Upper lobe of right lung (tissue), 1 donor: ENCODE measurements around the gene HYAL3. TPM values are rescaled to one million over a fixed set of nuclear protein-coding genes. Genes with fewer than 3 reads are reported as not detected.

Experiments used
- ATAC-seq: fragments of 200-7000 bp; cut with Tn5 transposase; one replicate; pipeline ENCODE4 v1.9.1; 2020; ENCODE audit warnings: mild to moderate bottlenecking, moderate library complexity
- DNase-seq: peaks from one replicate; pipeline ENCODE4 v3.0.0-alpha.2; 2020
- H3K27ac ChIP-seq: fragments of 200-600 bp; one replicate; pipeline ENCODE4 v1.8.0; 2022
- H3K27me3 ChIP-seq: fragments of 200-600 bp; one replicate; pipeline ENCODE4 v1.8.0; 2022; ENCODE audit warnings: mild to moderate bottlenecking
- H3K36me3 ChIP-seq: fragments of 200-600 bp; one replicate; pipeline ENCODE4 v1.8.0; 2022
- H3K4me1 ChIP-seq: fragments of 200-600 bp; one replicate; pipeline ENCODE4 v1.8.0; 2022
- H3K4me3 ChIP-seq: fragments of 200-600 bp; one replicate; pipeline ENCODE4 v1.8.0; 2022; ENCODE audit warnings: mild to moderate bottlenecking
- H3K9me3 ChIP-seq: fragments of 200-600 bp; one replicate; pipeline ENCODE4 v1.8.0; 2022
- intact Hi-C: fragments of 100-400 bp; cut with DNase I; formaldehyde crosslinking; loops from one replicate; pipeline ENCODE4 v1.11.0; 2022
- long read RNA-seq: library from polyadenylated mRNA; unstranded; transcript quantifications from one replicate; pipeline ENCODE4 v2.0.0, GENCODE V29; 2021
- total RNA-seq: library from RNA; stranded (reverse); fragmentation: NEBNext Ultra II Directional; extraction: Animal tissue kit (Norgen Biotek cat#: 25700); gene quantifications from one replicate; pipeline ENCODE4 v1.2.1, GENCODE V29; 2021
- TF ChIP-seq, protein P1 (sequence below): fragments of 200-600 bp; IDR thresholded peaks from one replicate; pipeline ENCODE4 v1.8.0; 2022; ENCODE audit warnings: antibody characterized with exemption
- donor health status: DM: no; HTN: yes; CAD: no; lungs with severe emphysema.

HYAL3 gene, protein sequence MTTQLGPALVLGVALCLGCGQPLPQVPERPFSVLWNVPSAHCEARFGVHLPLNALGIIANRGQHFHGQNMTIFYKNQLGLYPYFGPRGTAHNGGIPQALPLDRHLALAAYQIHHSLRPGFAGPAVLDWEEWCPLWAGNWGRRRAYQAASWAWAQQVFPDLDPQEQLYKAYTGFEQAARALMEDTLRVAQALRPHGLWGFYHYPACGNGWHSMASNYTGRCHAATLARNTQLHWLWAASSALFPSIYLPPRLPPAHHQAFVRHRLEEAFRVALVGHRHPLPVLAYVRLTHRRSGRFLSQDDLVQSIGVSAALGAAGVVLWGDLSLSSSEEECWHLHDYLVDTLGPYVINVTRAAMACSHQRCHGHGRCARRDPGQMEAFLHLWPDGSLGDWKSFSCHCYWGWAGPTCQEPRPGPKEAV
- 2.8 TPM for total RNA-seq
- long read RNA-seq, partial matches to known transcripts: 1 of 2 reads
- long read RNA-seq, other reads (novel, unspliced or antisense): 0 of 2 reads

DNA sequence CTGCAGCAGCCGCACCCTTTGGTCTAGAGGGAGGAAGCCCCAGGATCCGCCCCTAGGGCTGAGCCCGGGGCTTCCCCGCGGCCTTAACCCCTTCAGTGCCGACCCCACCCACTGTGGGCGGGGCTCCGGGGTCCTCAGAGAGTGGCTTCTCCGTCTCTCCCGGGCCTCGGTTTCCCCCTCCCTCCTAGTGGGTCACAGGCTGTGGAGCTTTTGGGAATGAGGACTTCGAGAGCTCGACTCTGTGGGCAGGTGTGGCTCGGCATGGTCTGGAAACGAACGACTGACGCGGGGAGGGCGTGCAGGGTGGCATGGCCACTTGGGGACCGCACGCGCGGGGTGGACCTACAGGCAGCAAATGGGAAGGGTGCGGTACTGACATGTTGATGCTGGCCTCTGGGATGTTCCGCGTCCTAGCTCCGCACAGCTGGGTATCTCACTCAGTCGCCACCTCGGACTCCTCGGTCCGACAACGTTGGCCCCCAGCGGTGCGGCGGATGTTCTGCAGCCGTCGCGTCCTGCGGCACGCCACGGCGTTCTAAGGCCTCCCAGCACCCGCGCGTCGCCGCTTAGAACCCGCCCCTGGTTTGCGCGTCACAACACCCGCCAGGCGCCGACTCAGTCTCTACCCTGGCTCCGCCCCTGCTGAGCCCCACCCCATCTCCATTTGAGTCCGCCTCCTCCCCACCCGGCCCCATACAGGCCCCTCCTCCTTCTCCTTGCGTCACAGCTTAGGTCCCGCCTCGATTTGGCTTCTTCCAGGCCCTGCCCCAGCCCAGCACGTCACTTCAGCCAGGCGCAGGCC, at the start of gene HYAL3, which contains the start of gene NAA80:
Gene HYAL3 (minus strand): TSS at position 570 of the 802 bp plus-strand sequence. CDS start 3,803 bp downstream, outside the sequence.
Gene NAA80 (minus strand): TSS at position 570 of the 802 bp plus-strand sequence. CDS start 1,942 bp downstream, outside the sequence.
- H3K27ac ChIP-seq: peak within 1 kb of the TSS; percentile 87
- H3K36me3 ChIP-seq: no peaks in the 10 kb centered on the region
- DNase-seq (peak; percentile 99), ATAC-seq (peak; percentile 89)
- H3K9me3 ChIP-seq: no peaks in the 10 kb centered on the region
- peaks cover 33% of the 10 kb centered on the region for H3K4me1 ChIP-seq
- TF ChIP-seq, protein P1, sequence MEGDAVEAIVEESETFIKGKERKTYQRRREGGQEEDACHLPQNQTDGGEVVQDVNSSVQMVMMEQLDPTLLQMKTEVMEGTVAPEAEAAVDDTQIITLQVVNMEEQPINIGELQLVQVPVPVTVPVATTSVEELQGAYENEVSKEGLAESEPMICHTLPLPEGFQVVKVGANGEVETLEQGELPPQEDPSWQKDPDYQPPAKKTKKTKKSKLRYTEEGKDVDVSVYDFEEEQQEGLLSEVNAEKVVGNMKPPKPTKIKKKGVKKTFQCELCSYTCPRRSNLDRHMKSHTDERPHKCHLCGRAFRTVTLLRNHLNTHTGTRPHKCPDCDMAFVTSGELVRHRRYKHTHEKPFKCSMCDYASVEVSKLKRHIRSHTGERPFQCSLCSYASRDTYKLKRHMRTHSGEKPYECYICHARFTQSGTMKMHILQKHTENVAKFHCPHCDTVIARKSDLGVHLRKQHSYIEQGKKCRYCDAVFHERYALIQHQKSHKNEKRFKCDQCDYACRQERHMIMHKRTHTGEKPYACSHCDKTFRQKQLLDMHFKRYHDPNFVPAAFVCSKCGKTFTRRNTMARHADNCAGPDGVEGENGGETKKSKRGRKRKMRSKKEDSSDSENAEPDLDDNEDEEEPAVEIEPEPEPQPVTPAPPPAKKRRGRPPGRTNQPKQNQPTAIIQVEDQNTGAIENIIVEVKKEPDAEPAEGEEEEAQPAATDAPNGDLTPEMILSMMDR: peak; percentile 47
- H3K27me3 ChIP-seq: no peaks in the 10 kb centered on the region
- intact Hi-C loops: no loop called here
- H3K4me3 ChIP-seq: peak within 1 kb of the TSS; percentile 65

DNA sequence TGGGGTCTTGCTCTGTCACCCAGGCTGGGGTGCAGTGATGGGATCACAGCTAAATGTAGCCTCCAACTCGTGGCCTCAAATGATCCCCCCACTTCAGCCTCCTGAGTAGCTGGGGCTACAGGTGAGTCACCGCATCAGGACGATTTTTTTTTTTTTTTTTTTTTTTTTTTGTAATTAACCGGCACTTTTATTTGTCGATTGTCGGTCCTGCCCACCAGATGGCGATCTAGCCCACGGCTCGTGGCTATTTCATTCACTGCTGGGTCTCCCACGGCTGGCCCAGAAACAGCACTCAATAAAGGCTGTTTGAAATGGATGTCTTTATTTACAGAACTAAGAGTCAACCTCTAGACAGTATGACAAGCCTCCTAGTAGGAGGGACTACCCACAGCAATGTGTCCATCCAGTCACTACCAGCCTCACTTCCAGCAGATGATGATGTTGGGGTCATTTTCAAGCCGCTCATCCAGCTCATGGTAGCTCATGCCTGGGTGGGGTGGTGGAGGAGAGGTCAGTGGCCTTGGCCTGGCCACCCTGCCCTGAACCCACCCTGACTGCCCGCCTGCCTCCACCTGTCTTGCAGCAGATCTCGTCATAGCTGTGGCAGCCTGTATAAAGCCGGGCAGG, 48.1 kb upstream of the HYAL3 start:
- TF ChIP-seq, protein P1: peak; percentile 60
- H3K27ac ChIP-seq: no peak overlapping the region
- DNase-seq (peak; percentile 85), ATAC-seq (peak; percentile 8)
- no peaks in the 10 kb centered on the region for H3K9me3 ChIP-seq
- no peak overlapping the region for H3K4me3 ChIP-seq
- H3K27me3 ChIP-seq: no peaks in the 10 kb centered on the region
- H3K4me1 ChIP-seq: peaks cover 35% of the 10 kb centered on the region
- H3K36me3 ChIP-seq: peaks cover 20% of the 10 kb centered on the region
- intact Hi-C loops: no loop called here

- H3K27me3 ChIP-seq: no peaks in the 10 kb centered on the region
- no peaks in the 10 kb centered on the region for H3K9me3 ChIP-seq
- peaks cover 20% of the 10 kb centered on the region for H3K36me3 ChIP-seq
- TF ChIP-seq, protein P1: no peak
- peak within 1 kb of the TSS; percentile 39 for H3K4me3 ChIP-seq
- peak within 1 kb of the TSS; percentile 39 for H3K27ac ChIP-seq
- H3K4me1 ChIP-seq: peaks cover 36% of the 10 kb centered on the region
- peak; percentile 88 for DNase-seq
- peak; percentile 48 for ATAC-seq
- intact Hi-C loops: no loop called here
These were observed 46.5 kb upstream of the HYAL3 start, which contains the start of gene ZMYND10 for GRCh38 chr3:50345586-50346234. ZMYND10 (minus strand) TSS chr3:50345732; CDS start chr3:50345579, 153 bp downstream.

DNA sequence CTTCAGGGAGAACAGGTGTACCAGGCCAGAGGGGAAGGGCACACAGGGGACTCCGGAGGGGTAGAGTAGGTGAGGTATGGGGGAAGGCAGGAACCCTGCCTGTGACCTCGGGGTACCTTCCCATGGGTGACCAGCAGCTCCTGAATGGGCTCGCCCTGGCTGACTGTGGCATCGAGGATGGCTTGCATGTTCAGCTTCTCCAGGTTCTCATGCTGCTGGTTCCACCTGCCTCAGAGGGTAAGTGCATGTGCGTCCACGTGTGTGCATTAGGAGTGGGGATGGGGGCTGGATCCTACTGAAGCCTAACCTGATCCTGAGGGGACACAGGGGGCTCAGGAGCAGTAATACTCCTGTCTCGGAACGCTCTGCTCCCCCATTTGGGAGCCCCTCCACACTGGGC, 45.8 kb upstream of the HYAL3 start:
- Histone ChIP-seq H3K4me3 (peak overlapping the region; percentile 39), H3K27ac (no peak overlapping the region), H3K27me3 (no peaks in the 10 kb centered on the region), H3K9me3 (no peaks in the 10 kb centered on the region), H3K36me3 (peaks cover 20% of the 10 kb centered on the region), H3K4me1 (peaks cover 36% of the 10 kb centered on the region)
- DNase-seq (no peak), ATAC-seq (no peak)
- TF ChIP-seq, protein P1: no peak
- intact Hi-C loops: no loop called here
